T47D (cell line): Measurements from ENCODE around the gene SULT2B1.
"Not testable (repeated sequence)": the region's sequence is repeated elsewhere in the genome, so short reads cannot be mapped to it uniquely, and the experiment has no call there.

Experiments used
- DNase-seq, 2 experiments: peaks; one replicate each; pipeline versions ENCODE4 v3.0.0 to v3.0.0-alpha.2; 2011 to 2012; ENCODE audit warnings: low read depth in 1 of 2, low spot score in 1 of 2
- JUND ChIP-seq: IDR thresholded peaks from 2 replicates; pipeline ENCODE4 v1.6.1; 2012; ENCODE audit warnings: low read depth
- in situ Hi-C: cut with HindIII; loops from 2 replicates; pipeline ENCODE4 v1.10.0; 2016; ENCODE audit warnings: low sequenced_read_pairs, low pct_unique_long_range_greater_than_20kb

SULT2B1 gene

DNA sequence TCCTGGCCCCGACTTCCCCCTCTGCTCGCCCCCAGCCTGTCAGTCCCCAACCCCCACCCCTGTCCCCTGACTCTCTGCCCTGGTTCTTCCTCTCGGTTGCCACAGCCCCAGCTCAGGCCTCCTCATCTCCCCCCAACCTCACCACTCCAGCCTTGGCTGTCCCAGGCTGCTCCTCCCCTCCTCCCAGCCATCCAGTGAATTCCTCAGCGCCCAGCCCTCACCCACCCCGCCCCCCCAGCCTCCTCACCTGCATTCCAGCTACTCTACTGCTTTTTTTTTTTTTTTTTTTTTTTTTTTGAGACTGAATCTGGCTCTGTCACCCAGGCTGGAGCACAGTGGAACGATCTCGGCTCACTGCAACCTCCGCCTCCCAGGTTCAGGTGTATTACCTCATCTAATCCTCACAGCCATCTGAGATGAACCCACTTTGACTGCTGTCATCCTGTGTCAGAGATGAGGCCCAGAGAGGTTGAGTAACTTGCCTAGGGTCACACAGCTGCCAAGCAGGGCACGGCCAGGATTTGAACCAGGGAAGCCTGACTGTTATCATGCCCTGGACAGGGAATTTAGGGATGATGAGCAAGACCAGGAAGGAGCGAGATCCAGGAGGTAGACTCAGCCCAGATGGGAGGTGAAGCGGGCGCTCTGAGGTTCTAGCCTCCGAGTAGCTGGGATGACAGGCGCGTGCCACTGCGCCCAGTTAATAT lies 2.6 kb downstream of the SULT2B1 start:
- no peak for DNase-seq
- in situ Hi-C loops: no loop called here
- no peak for TF ChIP-seq JUND

GRCh38 chr19:48556163-48556562 lies 4.2 kb downstream of the SULT2B1 start:
- DNase-seq: no peak
- no peak for TF ChIP-seq JUND
- in situ Hi-C loops: no loop called here

- DNase-seq: no peak
- TF ChIP-seq JUND: no peak
- in situ Hi-C loops: no loop called here
These were observed 4.9 kb downstream of the SULT2B1 start for GRCh38 chr19:48556825-48557224.

GRCh38 chr19:48558018-48558684 lies 6.2 kb downstream of the SULT2B1 start:
- in situ Hi-C loops: no loop called here
- DNase-seq: no peak
- TF ChIP-seq JUND: no peak

DNA sequence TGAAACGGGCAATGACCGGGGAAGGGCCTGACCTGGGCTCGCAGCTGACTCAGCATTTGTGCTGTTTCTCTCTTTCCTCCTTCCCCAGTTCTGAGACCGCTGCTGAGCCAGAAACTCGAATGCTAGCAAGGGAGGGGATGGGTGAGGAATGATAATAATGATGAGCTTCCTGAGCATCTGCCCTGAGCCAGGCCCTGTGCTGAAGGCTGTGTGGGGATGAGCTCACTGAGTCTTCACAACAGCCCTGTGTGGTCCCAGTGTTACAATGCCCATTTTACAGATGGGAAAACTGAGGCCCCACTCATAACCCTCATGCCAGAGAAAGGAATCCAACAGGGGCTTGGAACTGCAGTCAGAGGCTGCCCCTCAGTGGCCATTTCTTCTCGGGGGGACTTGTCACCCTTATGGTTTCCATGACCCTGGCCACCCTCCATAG lies 8.1 kb downstream of the SULT2B1 start:
- no peak for TF ChIP-seq JUND
- in situ Hi-C loops: no loop called here
- DNase-seq: no peak

DNA sequence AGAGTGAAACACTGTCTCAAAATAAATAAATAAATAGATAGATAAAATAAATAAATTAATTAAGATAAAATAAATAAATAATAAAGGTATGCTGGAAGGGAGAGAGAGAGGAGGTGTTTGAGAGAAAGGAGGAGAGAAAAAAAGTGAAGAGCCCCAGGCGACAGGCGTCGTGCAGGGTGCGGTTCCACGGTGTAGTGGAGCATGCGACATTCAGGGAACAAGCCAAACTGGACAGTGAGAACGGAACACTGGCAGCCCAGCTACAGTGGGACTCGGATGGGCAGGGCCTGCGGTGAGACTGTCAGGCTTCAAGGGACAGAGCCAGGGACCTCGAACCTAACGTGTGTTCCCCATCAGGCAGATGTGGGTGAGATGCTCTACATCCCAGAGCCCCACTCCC lies 9.4 kb downstream of the SULT2B1 start:
- no peak for DNase-seq
- TF ChIP-seq JUND: no peak
- in situ Hi-C loops: no loop called here

DNA sequence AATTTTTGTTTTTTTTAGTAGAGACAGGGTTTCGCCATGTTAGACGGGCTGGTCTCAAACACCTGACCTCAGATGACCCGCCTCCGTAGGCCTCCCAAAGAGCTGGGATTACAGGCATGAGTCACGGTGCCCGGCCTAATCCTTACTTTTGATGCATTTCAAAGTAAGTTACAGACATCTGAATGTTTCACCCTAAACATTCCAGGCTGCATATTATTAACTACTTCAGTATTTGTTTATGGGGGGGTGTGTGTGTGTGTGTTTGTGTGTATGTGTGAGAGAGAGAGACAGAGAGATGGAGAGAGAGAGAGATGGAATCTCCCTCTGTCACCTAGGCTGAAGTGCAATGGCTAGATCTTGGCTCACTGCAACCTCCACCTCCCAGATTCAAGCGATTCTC lies 13.1 kb downstream of the SULT2B1 start:
- in situ Hi-C loops: no loop called here
- no peak for TF ChIP-seq JUND
- no peak for DNase-seq

GRCh38 chr19:48568345-48568886 lies 16.4 kb downstream of the SULT2B1 start:
- in situ Hi-C loops: no loop called here
- peak in 1 of 2 experiments; percentile 54 for DNase-seq
- no peak for TF ChIP-seq JUND

DNA sequence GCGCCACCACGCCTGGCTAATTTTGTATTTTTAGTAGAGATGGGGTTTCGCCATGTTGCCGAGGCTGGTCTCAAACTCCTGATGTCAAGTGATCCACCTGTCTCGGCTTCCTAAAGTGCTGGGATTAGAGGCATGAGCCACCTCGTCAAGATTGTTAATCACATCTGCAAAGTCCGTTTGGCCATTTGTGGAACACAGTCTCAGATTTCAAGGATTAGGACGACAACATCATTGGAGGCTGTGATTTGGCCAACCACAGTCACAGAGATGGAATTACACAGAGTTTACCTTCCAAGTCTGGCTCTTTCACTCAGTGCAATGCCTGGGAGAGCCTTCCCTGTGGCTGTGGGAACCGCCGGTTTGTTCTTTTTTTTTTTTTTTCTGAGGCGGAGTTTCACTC lies 17.8 kb downstream of the SULT2B1 start:
- no peak for TF ChIP-seq JUND
- in situ Hi-C loops: no loop called here
- DNase-seq: peak in 1 of 2 experiments; percentile 89

DNA sequence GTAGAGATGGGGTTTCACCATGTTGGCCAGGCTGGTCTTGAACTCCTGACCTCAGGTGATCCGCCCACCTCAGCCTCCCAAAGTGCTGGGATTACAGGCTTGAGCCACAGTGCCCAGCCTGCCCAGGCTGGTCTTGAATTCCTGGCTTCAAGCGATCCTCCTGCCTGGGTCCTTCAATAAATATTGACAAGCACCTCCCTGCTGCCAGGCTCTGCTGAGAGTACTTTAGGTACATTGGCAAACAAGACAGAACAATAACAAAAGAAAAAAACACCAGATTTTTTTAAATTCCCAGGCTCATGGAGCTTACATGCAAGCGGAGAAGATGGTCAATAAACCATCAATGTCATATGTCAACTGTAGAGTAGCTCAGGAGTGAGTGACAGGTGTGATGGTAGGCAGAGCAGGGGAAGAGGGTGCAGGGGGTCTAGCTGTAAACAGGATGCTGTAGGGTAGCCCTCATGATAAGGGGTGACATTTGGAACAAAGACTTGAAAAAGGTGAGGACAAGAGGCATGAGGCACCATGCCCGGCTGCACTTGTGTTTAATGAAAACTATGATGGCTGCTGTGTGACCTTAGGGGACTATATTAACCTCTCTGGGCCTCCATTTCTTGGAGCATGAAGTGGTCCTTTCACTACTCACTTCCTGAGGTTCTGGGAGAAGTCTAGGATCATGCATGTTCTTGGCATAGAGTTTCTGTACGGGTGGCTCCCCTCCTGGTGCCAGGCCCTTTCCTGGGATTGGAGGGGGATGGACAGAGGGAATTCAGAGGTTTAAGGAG lies 19.6 kb downstream of the SULT2B1 start:
- in situ Hi-C loops: no loop called here
- DNase-seq: peak in 1 of 2 experiments; percentile 93
- TF ChIP-seq JUND: no peak

DNA sequence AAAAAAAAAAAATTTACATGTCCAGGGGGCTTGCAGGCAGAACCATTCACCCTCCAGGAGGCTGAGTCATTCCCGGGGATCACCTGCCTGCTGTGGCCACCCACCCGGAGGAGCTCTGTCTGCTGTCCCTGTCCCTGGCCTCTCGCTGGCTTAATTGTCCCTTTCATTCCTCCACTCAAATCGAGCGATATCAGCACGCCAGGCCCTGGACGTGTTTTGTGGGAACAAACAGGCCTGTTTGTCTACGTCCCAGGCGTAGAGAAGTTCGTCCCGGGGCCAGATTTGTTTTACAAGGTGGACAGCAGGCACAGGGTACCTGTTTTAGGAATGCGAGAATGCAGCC lies 21.2 kb downstream of the SULT2B1 start:
- peak in 1 of 2 experiments; percentile 56 for DNase-seq
- in situ Hi-C loops: no loop called here
- no peak for TF ChIP-seq JUND

- in situ Hi-C loops: no loop called here
- DNase-seq: no peak
These were observed 24.1 kb downstream of the SULT2B1 start for GRCh38 chr19:48575931-48576622.

GRCh38 chr19:48577908-48578307 lies 25.9 kb downstream of the SULT2B1 start:
- DNase-seq, in situ Hi-C loops: not testable (repeated sequence)

More at GRCh38 chr19:48575931-48576622, 24.1 kb downstream of the SULT2B1 start:
- TF ChIP-seq JUND: no peak
